Left cardiac atrium (tissue), 4 donors: Measurements from ENCODE around the gene RIPOR3. TPM values are rescaled to one million over a fixed set of nuclear protein-coding genes. Genes with fewer than 3 reads are reported as not detected.
"Not testable (repeated sequence)": the region's sequence is repeated elsewhere in the genome, so short reads cannot be mapped to it uniquely, and the experiment has no call there.

Experiments used
- ATAC-seq, 2 donors: fragments of 200-7000 bp; cut with Tn5 transposase; one replicate each; pipeline ENCODE4 v1.9.1; 2020; ENCODE audit warnings: mild to moderate bottlenecking in 2 of 2, moderate library complexity in 2 of 2
- DNase-seq: peaks from one replicate; pipeline ENCODE4 v3.0.0-alpha.2; 2020
- intact Hi-C, 2 donors: fragments of 100-400 bp; cut with DNase I; formaldehyde crosslinking; loops; one replicate each; pipeline versions ENCODE4 v1.14.1 to v1.15.1; 2022 to 2023
- total RNA-seq, 2 donors: library from RNA; stranded (reverse); fragmentation: NEBNext Ultra II Directional; extraction: Animal tissue kit (Norgen Biotek cat#: 25700); gene quantifications; one replicate each; pipeline ENCODE4 v1.2.1, GENCODE V29; 2021
- donor health status: DM: no; HTN: yes; CAD: no.
- donor health status: DM: no; HTN: yes; CAD: no; lungs with severe emphysema.
- donor health status: DM: yes; HTN: yes; CAD: no.
- donor health status: Dilated cardiomyopathy.

Gene RIPOR3
- total RNA-seq, 2 donors from 2014 or later: 3.3 to 6.7 TPM

DNA sequence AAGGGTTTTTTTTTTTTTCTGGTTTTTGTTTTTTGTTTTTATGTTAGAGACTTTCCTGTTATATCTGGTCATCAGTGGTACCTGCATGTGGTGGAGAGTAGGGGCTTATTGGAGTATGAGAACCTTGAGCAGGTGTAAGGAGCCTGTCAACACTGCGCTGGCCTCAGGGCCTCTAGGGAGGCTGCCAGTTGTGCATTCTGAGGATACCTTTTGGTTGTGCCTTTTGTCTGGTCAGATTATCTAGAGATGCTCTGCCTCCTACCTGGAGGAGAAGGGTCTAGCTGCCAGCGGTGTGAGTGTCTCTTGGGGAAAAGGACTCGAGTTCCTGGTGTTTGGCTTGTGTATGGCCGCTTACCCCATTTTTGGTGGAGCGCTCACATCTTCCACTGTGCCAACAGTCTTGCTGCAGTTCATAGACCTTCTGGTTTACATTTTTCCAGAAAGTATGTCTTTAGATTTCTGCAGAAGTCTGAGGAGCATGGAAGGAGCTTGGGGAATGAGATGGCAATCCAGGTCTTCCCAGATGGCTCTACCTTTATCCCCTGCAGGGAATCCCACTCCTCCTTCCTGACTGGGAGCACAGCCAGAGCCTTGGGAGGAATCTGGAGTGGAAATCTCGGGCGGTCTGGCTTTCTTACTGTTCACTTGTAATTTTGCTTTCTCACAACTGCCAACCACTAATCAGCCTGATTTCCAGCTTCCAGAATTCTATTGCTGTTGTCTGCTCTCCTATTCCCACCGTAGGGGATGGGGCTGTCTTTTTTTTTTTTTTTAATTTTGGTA, 131.3 kb downstream of the RIPOR3 start:
- no peak for ATAC-seq
- intact Hi-C loops: loop anchor here in 1 of 2 donors (5.0 kb wide), 1 partner anchor 38 kb away; no protein-coding TSS in a partner anchor
- DNase-seq: no peak

GRCh38 chr20:50559149-50559548, 132.2 kb downstream of the RIPOR3 start:
- ATAC-seq: no peak
- DNase-seq: no peak
- intact Hi-C loops: no loop called here

DNA sequence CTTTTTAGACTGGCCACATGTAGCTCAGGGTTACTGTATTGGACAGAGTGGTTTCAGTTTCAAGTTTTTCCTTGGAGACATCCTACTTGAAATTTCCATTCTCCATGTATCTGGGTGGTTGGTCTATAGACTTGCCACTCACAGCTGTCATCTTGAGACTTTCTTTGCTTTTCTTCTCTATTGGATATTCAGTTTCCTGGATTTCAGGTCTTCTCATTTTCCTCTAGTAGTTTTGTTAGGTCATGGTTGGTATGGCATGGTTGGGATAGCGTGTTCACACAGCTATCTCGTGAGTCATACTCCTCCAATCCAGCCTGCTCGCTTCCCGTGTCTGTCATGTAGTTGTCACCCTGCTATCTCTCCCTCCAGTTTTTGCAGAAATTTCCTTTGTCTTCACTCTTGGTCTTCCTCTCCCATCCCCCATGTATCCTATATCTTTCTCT, 132.8 kb downstream of the RIPOR3 start:
- intact Hi-C loops: no loop called here
- ATAC-seq (peak in 1 of 2 donors; percentile 56), DNase-seq (no peak)

DNA sequence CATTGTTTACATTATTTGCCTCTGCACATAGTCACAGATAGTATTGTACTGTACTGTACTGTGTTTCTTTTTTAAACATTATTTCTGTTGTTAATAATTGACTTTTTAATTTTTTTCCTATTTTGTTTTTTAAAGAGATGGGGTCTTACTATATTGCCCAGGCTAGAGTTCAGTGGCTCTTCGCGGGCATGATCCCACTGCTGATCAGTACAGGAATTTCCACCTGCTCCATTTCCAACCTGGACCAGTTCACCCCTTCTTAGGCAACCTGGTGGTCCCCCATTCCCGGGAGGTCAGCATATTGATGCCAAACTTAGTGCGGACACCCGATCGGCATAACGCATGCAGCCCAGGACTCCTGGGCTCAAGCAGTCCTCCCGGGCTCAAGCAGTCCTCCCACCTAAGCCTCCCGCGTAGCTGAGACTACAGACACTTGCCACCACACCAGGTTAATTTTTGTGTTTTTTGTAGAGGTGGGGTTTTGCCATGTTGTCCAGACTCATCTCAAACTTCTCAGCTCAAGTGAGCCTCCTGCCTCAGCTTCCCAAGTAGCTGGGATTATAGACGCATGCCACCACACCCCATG, 133.7 kb downstream of the RIPOR3 start:
- DNase-seq (no peak), ATAC-seq (no peak)
- intact Hi-C loops: no loop called here

- DNase-seq (no peak), ATAC-seq (no peak)
- intact Hi-C loops: no loop called here
Measured at GRCh38 chr20:50555662-50556061, 135.7 kb downstream of the RIPOR3 start.

- ATAC-seq (no peak), DNase-seq (no peak)
- intact Hi-C loops: no loop called here
Measured at GRCh38 chr20:50554694-50555579, 136.4 kb downstream of the RIPOR3 start.

DNA sequence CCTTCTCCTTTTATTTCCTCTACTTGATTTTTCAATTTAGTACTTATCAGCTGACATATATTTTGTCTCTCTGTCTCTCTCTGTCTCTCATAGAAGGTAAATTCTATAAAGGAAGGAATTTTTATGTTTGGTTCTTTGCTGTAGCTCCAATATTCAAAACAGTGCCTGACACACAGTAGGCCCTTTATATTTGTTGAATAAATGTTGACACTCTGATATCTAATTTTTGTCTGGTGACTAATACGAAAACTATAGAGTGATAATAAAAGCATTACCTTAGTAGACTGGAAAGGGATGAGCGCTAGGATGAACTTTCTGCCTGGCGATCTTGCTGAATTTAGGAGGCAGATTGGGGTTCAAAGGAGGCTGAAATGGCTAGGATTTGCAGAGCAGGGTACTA, 138.4 kb downstream of the RIPOR3 start:
- intact Hi-C loops: no loop called here
- DNase-seq (no peak), ATAC-seq (no peak)

- no peak for DNase-seq
- intact Hi-C loops: no loop called here
- ATAC-seq: no peak
Measured at GRCh38 chr20:50551288-50551687, 140.1 kb downstream of the RIPOR3 start.

DNA sequence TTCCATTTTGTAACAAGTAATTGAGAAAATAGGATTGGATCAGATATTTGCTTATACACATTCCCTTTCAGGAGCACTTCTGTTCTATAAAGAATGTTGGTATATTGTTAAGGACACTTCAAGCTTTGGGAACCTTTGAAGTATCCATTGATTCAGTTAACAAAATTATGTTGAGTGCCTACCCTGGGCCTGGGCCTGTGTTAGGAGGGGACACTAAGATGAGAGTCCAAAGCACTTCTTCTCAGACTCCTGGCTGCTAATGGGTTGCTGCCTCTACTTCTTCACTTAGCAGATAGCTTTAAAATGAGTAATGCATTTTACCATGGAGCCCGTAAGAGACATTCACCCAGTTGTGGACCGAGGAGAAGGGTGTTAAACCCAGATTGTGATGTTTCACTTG, 140.8 kb downstream of the RIPOR3 start:
- ATAC-seq (no peak), DNase-seq (no peak)
- intact Hi-C loops: no loop called here

GRCh38 chr20:50548396-50548795, 142.9 kb downstream of the RIPOR3 start:
- intact Hi-C loops: no loop called here
- DNase-seq (no peak), ATAC-seq (no peak)

- intact Hi-C loops: no loop called here
- DNase-seq: no peak
Measured at GRCh38 chr20:50547964-50548363, 143.4 kb downstream of the RIPOR3 start.

DNA sequence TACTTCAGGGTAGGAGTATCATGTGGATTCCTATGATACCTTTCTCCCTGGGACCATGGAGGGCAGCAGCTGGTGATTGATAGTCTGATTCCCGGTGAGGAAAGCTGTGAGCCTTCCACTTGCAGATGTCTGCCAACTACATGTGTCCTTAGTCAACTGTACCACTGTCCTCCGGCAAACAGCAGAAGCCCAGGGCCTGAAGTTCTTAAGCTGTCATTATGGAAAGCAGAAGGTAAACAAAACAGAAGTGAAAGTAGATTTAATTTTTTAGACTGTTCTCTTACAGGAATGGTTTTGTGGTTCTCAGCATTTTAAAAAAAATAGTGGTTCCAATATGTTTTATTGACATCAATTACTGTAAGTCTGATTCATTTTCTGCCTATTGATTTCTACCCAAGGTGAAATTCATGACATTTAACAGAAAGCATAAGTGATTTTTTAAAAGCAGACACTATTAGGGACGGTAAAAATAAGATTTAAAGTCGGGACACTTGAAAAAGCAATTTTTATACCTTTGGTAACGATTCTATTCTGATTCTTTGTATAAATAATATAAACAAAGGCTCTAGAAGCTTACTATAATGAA, 144.5 kb downstream of the RIPOR3 start:
- no peak for DNase-seq
- intact Hi-C loops: no loop called here
- ATAC-seq: peak; percentile 23 to 43

More at GRCh38 chr20:50547964-50548363, 143.4 kb downstream of the RIPOR3 start:
- ATAC-seq: no peak

DNA sequence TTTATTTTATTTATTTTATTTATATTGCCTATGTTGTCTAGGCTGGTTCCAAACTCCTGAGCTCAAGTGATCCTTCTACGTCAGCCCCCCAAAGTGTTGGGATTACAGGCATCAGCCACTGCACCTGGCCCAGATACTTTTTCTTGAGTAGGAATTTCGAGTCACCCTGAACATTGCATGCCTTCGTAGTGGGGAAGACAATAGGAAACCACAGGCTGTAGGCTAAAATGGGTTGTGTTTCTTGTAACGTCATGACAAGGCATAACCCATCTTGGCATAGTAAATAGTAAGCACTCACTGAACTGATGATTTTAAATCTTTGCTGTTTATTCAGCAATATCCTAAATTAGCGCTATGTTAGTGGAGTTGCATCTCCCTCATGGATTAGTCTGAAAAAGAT, 146.2 kb downstream of the RIPOR3 start:
- intact Hi-C loops: no loop called here
- no peak for DNase-seq
- ATAC-seq: no peak

- no peak for DNase-seq
- ATAC-seq: no peak
Measured at GRCh38 chr20:50543326-50543725, 148.0 kb downstream of the RIPOR3 start.

DNA sequence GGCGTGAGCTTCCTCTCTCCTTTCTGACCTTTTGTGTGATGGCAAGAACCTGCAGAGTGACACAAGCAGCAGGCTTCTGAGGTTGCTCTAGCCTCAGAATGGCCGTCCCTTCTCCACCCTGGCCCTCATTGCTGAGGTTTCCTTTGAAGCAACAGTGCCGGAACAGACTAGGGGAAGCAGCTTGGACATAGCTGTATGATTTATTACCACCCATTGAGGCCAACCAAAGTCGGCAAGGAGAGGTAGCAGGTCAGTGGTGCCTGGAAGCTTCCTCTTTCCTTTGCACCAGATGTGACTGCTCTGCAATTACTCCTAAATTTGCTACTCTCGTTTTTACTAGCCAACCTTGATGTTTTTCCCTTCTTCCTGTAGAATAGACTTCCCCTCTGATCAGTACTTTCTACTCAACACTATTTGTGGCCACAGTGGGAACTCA, 149.7 kb downstream of the RIPOR3 start:
- ATAC-seq (peak in 1 of 2 donors; percentile 19), DNase-seq (no peak)
- intact Hi-C loops: no loop called here

More at GRCh38 chr20:50543326-50543725, 148.0 kb downstream of the RIPOR3 start:
- intact Hi-C loops: no loop called here

DNA sequence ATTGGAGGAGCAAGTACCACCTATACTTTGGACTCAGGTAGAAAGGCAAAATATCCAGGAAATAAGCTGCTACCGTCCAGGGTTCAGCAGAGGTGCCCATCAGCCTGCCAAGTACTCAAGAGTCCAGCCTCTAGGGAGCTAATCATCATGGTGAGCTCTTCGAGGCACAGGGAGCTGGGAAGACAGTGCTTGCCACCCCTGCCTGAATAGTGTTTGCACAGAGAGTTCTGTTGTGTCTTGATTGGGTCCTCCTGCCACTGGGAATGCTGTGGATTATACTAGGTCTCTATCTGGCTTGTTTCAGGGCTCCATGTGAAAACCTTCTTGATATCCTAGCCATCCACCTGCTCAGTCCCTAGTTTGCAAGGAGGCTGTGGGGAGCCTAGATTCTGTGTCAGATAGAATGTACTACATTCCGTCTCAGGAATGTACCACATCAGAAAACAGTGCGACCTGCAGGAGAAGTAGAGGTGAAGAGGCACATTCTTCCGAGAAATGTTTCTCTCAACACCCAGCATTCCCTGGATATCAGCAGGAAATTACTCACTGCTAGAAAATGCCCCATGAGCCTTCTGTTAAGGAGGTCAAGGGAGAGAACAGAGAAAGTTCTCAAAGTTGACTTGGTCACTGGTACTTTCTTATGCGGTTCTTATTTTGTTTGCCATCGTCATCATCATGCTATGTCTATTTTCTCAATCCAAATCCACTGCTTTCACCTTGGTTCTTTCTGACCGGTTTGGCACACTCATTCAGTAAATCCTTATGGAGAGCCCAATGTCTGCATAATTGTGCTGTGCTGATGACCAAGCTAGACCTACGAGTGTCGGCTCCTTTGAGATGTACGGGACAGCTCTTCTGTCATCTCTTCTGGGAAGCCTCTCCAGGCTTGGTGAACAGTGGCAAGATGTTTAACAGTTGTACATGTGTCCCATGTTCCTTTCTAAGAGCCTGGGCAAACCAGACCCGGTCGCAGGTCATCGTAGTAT, 150.4 kb downstream of the RIPOR3 start:
- ATAC-seq (peak; percentile 80 to 85), DNase-seq (no peak)
- intact Hi-C loops: no loop called here

DNA sequence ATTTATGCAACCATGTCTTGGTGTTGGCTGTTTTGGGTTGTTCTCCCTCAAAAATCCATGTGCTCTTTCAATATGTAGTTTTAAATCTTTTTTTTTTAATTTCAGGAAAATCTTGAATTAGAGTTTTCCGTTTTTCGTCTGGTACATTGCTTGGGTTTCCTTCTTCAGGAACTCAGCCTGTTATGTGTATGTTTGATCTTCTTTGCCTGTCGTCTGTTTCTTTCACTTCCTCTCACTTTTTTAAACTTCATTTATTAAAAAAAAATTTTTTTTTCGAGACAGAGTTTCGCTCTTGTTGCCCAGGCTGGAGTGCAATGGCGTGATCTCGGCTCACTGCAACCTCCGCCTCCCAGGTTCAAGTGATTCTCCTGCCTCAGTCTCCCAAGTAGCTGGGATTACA, 151.5 kb downstream of the RIPOR3 start:
- intact Hi-C loops, DNase-seq, ATAC-seq: not testable (repeated sequence)

DNA sequence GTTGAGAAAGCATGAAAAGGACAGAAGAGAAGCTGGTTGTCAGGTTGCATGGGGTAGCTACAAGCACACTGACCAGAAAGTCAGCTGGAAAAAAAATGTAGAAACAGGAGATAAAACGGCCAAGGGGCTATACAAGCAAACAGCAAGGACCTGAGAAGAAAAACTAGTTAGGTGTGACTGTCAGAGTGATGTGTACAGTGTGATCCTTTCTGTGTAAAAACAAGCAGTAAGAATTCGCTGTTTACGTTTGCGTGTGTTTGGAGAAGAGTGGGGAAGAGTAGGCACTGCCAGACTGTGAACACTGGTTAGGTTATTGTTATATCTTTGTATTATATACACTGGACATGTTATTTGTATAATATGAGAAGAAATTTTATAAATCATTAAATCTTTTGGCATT, 153.1 kb downstream of the RIPOR3 start:
- DNase-seq (no peak), ATAC-seq (no peak)
- intact Hi-C loops: no loop called here
